ENCODE measurements around the gene BMP8B. TPM values are rescaled to one million over a fixed set of nuclear protein-coding genes. Genes with fewer than 3 reads are reported as not detected.

BMP8B gene
- total RNA-seq, 2 experiments from 2014 or later, result 0.06 TPM; not detected in 1

GRCh38 chr1:39722495-39722894 is 66.2 kb downstream of the BMP8B start:
- intact Hi-C loops (cut with DNase I, micrococcal nuclease), result loop anchor here in 1 of 2 experiments (1.0 kb wide), 1 partner anchor 120 kb away; no protein-coding TSS in a partner anchor
- ATAC-seq (ENCODE audit: poor library complexity), result no peak

GRCh38 chr1:39721664-39722063 is 67.0 kb downstream of the BMP8B start:
- H3K4me1 ChIP-seq (ENCODE audit: insufficient read depth, low read length), result no peaks in the 10 kb centered on the region
- Mint-ChIP-seq H3K27me3 (peaks cover 49% of the 10 kb centered on the region), H3K36me3 (ENCODE audit: low read depth) (no peaks in the 10 kb centered on the region), H3K4me1 (ENCODE audit: low read depth) (no peaks in the 10 kb centered on the region), H3K27ac (no peak overlapping the region), H3K9me3 (no peaks in the 10 kb centered on the region), H3K4me3 (no peak overlapping the region)
- ATAC-seq (ENCODE audit: poor library complexity), result no peak
- no peak overlapping the region for H3K4me3 ChIP-seq (ENCODE audit: low read length)
- H3K36me3 ChIP-seq (ENCODE audit: insufficient read depth, low read length), result no peaks in the 10 kb centered on the region
- no peak for TF ChIP-seq CTCF (IDR thresholded peaks at IDR 0.05)
- ChIA-PET POLR2A (no interaction called here), CTCF (interaction anchor here (0.9 to 3.5 kb wide), 3 partner anchors 63 to 115 kb away, joined by 3 to 20 read pairs (median 3); no protein-coding TSS in a partner anchor)
- H3K27ac ChIP-seq (ENCODE audit: low read depth in 1 of 2, low read length in 2 of 2), result no peak overlapping the region
- DNase-seq, result no peak
- H3K9me3 ChIP-seq (ENCODE audit: control insufficient read depth in 1 of 2, insufficient read depth in 1 of 2, low read length in 2 of 2), result no peaks in the 10 kb centered on the region
- H3K27me3 ChIP-seq (ENCODE audit: control insufficient read depth in 1 of 2, insufficient read depth in 2 of 2, low read length in 2 of 2), result peaks cover 16 to 19% of the 10 kb centered on the region in 2 experiments
- intact Hi-C loops (cut with DNase I, micrococcal nuclease), result loop anchor here in 1 of 2 experiments (1.0 kb wide), 1 partner anchor 119 kb away; no protein-coding TSS in a partner anchor

More at GRCh38 chr1:39722495-39722894, 66.2 kb downstream of the BMP8B start:
- Mint-ChIP-seq H3K27me3 (peaks cover 51% of the 10 kb centered on the region), H3K4me3 (no peak overlapping the region), H3K36me3 (ENCODE audit: low read depth) (no peaks in the 10 kb centered on the region), H3K9me3 (no peaks in the 10 kb centered on the region), H3K27ac (no peak overlapping the region), H3K4me1 (ENCODE audit: low read depth) (no peaks in the 10 kb centered on the region)
- Histone ChIP-seq H3K27ac (ENCODE audit: low read depth in 1 of 2, low read length in 2 of 2) (no peak overlapping the region), H3K27me3 (ENCODE audit: control insufficient read depth in 1 of 2, insufficient read depth in 2 of 2, low read length in 2 of 2) (peaks cover 19 to 27% of the 10 kb centered on the region in 2 experiments), H3K4me1 (ENCODE audit: insufficient read depth, low read length) (no peaks in the 10 kb centered on the region), H3K9me3 (ENCODE audit: control insufficient read depth in 1 of 2, insufficient read depth in 1 of 2, low read length in 2 of 2) (no peaks in the 10 kb centered on the region), H3K4me3 (ENCODE audit: low read length) (no peak overlapping the region), H3K36me3 (ENCODE audit: insufficient read depth, low read length) (no peaks in the 10 kb centered on the region)
- ChIA-PET POLR2A (interaction anchor here (1.0 kb wide), 1 partner anchor 16 kb away, joined by 3 read pairs; the partner anchor contains the start of gene PPIE), CTCF (interaction anchor here (0.9 to 1.2 kb wide), 2 partner anchors 64 to 116 kb away, joined by 3 read pairs; no protein-coding TSS in a partner anchor)
- TF ChIP-seq CTCF (IDR thresholded peaks at IDR 0.05), result no peak
- DNase-seq, result no peak

GRCh38 chr1:39720094-39720999 is 68.3 kb downstream of the BMP8B start:
- no peaks in the 10 kb centered on the region for H3K9me3 Mint-ChIP-seq
- no peaks in the 10 kb centered on the region for H3K4me1 Mint-ChIP-seq (ENCODE audit: low read depth)
- no peak overlapping the region for H3K27ac ChIP-seq (ENCODE audit: low read depth in 1 of 2, low read length in 2 of 2)
- H3K4me3 ChIP-seq (ENCODE audit: low read length), result no peak overlapping the region
- no peaks in the 10 kb centered on the region for H3K4me1 ChIP-seq (ENCODE audit: insufficient read depth, low read length)
- TF ChIP-seq CTCF (IDR thresholded peaks at IDR 0.05), result peak; percentile 78
- peaks cover 9 to 15% of the 10 kb centered on the region in 2 experiments for H3K27me3 ChIP-seq (ENCODE audit: control insufficient read depth in 1 of 2, insufficient read depth in 2 of 2, low read length in 2 of 2)
- ATAC-seq (ENCODE audit: poor library complexity), result peak; percentile 90
- ChIA-PET POLR2A (interaction anchor here (0.6 to 0.9 kb wide), 3 partner anchors 48 to 462 kb away, joined by 3 to 4 read pairs (median 3); partner anchors contain the start of gene NT5C1A), CTCF (interaction anchor here (0.7 to 3.5 kb wide), 11 partner anchors 15 to 230 kb away, joined by 3 to 20 read pairs (median 6); partner anchors contain the start of genes NT5C1A and PPIE)
- H3K36me3 ChIP-seq (ENCODE audit: insufficient read depth, low read length), result no peaks in the 10 kb centered on the region
- peak in 3 of 14 experiments; percentile 80 to 83 (median 81) for DNase-seq
- H3K27me3 Mint-ChIP-seq, result peaks cover 46% of the 10 kb centered on the region
- H3K27ac Mint-ChIP-seq, result no peak overlapping the region
- H3K4me3 Mint-ChIP-seq, result no peak overlapping the region
- H3K9me3 ChIP-seq (ENCODE audit: control insufficient read depth in 1 of 2, insufficient read depth in 1 of 2, low read length in 2 of 2), result no peaks in the 10 kb centered on the region
- no peaks in the 10 kb centered on the region for H3K36me3 Mint-ChIP-seq (ENCODE audit: low read depth)
- intact Hi-C loops (cut with DNase I, micrococcal nuclease), result loop anchor here (1.0 kb wide), 4 partner anchors 48 to 114 kb away; partner anchors contain the start of gene NT5C1A (in 1 of the 2)

Measured in CD4-positive, alpha-beta T cell (primary cell).